Endodermal cell (in vitro differentiated cells): ENCODE measurements around the gene LY6G6D. TPM values are rescaled to one million over a fixed set of nuclear protein-coding genes. Genes with fewer than 3 reads are reported as not detected.

Experiments used
- DNase-seq: peaks from one replicate; pipeline ENCODE4 v3.0.0-alpha.2; 2017
- H3K27ac ChIP-seq: 2 replicates; pipeline ENCODE4 v1.5.1; 2013; ENCODE audit warnings: mild to moderate bottlenecking, low read depth, low read length, moderate library complexity
- H3K27me3 ChIP-seq: 2 replicates; pipeline ENCODE4 v1.6.1; 2013; ENCODE audit warnings: mild to moderate bottlenecking, low read length, moderate library complexity; ENCODE audit not compliant: insufficient read depth, control insufficient read depth, poor library complexity, severe bottlenecking
- H3K36me3 ChIP-seq: 2 replicates; pipeline ENCODE4 v1.7.0; 2013; ENCODE audit warnings: mild to moderate bottlenecking, low read length, moderate library complexity; ENCODE audit not compliant: control insufficient read depth, insufficient read depth
- H3K4me1 ChIP-seq: one replicate; pipeline ENCODE4 v1.7.0; 2013; ENCODE audit warnings: low read length; ENCODE audit not compliant: control insufficient read depth, insufficient read depth
- H3K4me3 ChIP-seq: 2 replicates; pipeline ENCODE4 v1.5.1; 2013; ENCODE audit warnings: mild to moderate bottlenecking, low read length, moderate library complexity
- H3K9ac ChIP-seq: 2 replicates; pipeline ENCODE4 v1.6.1; 2013; ENCODE audit warnings: mild to moderate bottlenecking, low read length, moderate library complexity; ENCODE audit not compliant: poor library complexity, severe bottlenecking; ENCODE audit errors: extremely low read depth
- H3K9me3 ChIP-seq: 2 replicates; pipeline ENCODE4 v1.6.1; 2013; ENCODE audit warnings: mild to moderate bottlenecking, low read length, moderate library complexity; ENCODE audit not compliant: control insufficient read depth
- H3K27ac Mint-ChIP-seq: 2 replicates; pipeline ENCODE4 v1.8.0; 2020; ENCODE audit warnings: mixed read lengths
- H3K27me3 Mint-ChIP-seq: 2 replicates; pipeline ENCODE4 v1.8.0; 2021; ENCODE audit warnings: mild to moderate bottlenecking, mixed read lengths; ENCODE audit not compliant: insufficient read depth
- H3K36me3 Mint-ChIP-seq: 2 replicates; pipeline ENCODE4 v1.8.0; 2020; ENCODE audit warnings: low read depth, mixed read lengths
- H3K4me1 Mint-ChIP-seq: 2 replicates; pipeline ENCODE4 v1.8.0; 2020; ENCODE audit warnings: mixed read lengths
- H3K4me3 Mint-ChIP-seq: 2 replicates; pipeline ENCODE4 v1.8.0; 2020; ENCODE audit warnings: mild to moderate bottlenecking, moderate library complexity, mixed read lengths
- H3K9me3 Mint-ChIP-seq: 2 replicates; pipeline ENCODE4 v1.8.0; 2020; ENCODE audit warnings: mild to moderate bottlenecking, mixed read lengths
- CTCF ChIP-seq: fragments of 200-600 bp; sonication (generic); conservative IDR thresholded peaks from 2 replicates; pipeline ENCODE4 v1.5.0; 2021; ENCODE audit warnings: antibody characterized with exemption, mild to moderate bottlenecking
- WGBS, 2 experiments: methylation state at CpG; one replicate each; pipeline versions ENCODE4 v1.1.5 to v1.1.7; 2013; ENCODE audit warnings: missing lambda C conversion rate in 2 of 2, mixed read lengths in 1 of 2; ENCODE audit not compliant: insufficient coverage in 1 of 2, insufficient read length in 1 of 2; 5-methylcytosine and 5-hydroxymethylcytosine counted together
- total RNA-seq, 2 donors: library from RNA; stranded (reverse); fragmentation: NEBNext Ultra II Directional in 1 of 2; extraction: Animal tissue kit (Norgen Biotek cat#: 25700) in 1 of 2; gene quantifications; 2 replicates in 1 of 2; 3 replicates in 1 of 2; pipeline ENCODE4 v1.2.1, GENCODE V29; 2021

LY6G6D gene
- total RNA-seq, 2 donors from 2014 or later, result not detected

- Histone ChIP-seq H3K4me3 (no peak overlapping the region), H3K9ac (no peak overlapping the region), H3K27ac (no peak overlapping the region), H3K27me3 (no peaks in the 10 kb centered on the region), H3K9me3 (no peaks in the 10 kb centered on the region), H3K4me1 (no peaks in the 10 kb centered on the region), H3K36me3 (no peaks in the 10 kb centered on the region)
- Mint-ChIP-seq H3K27ac (peak overlapping the region; percentile 67), H3K36me3 (peaks cover 23% of the 10 kb centered on the region), H3K4me3 (no peak overlapping the region), H3K9me3 (no peaks in the 10 kb centered on the region), H3K27me3 (no peaks in the 10 kb centered on the region), H3K4me1 (peaks cover 18% of the 10 kb centered on the region)
- DNase-seq, result no peak
- WGBS, 2 experiments, result 88 to 93% methylated on average over 2 to 4 of the region's 4 CpGs
- no peak for TF ChIP-seq CTCF
Measured at GRCh38 chr6:31764198-31764597, 49.0 kb downstream of the LY6G6D start.

- Histone ChIP-seq H3K36me3 (no peaks in the 10 kb centered on the region), H3K4me1 (no peaks in the 10 kb centered on the region), H3K9me3 (no peaks in the 10 kb centered on the region), H3K27me3 (no peaks in the 10 kb centered on the region), H3K4me3 (no peak overlapping the region), H3K27ac (no peak overlapping the region), H3K9ac (no peak overlapping the region)
- no peak for TF ChIP-seq CTCF
- no peak for DNase-seq
- Mint-ChIP-seq H3K4me1 (peaks cover 18% of the 10 kb centered on the region), H3K27me3 (no peaks in the 10 kb centered on the region), H3K9me3 (no peaks in the 10 kb centered on the region), H3K36me3 (peaks cover 19% of the 10 kb centered on the region), H3K4me3 (peak overlapping the region; percentile 51), H3K27ac (peak overlapping the region; percentile 41)
- 92 to 100% methylated on average over 3 to 9 of the region's 9 CpGs for WGBS, 2 experiments
Measured at GRCh38 chr6:31765559-31765909, 50.4 kb downstream of the LY6G6D start.

- H3K9ac ChIP-seq, result no peak overlapping the region
- H3K27me3 Mint-ChIP-seq, result no peaks in the 10 kb centered on the region
Measured at GRCh38 chr6:31765910-31766794, 51.0 kb downstream of the LY6G6D start.

More at GRCh38 chr6:31765910-31766794, 51.0 kb downstream of the LY6G6D start:
- Histone ChIP-seq H3K4me3 (no peak overlapping the region), H3K27me3 (no peaks in the 10 kb centered on the region), H3K27ac (no peak overlapping the region), H3K9me3 (no peaks in the 10 kb centered on the region), H3K4me1 (no peaks in the 10 kb centered on the region), H3K36me3 (no peaks in the 10 kb centered on the region)
- peaks cover 13% of the 10 kb centered on the region for H3K36me3 Mint-ChIP-seq
- H3K27ac Mint-ChIP-seq, result peak overlapping the region; percentile 41
- peak; percentile 82 for DNase-seq
- H3K4me3 Mint-ChIP-seq, result peak overlapping the region; percentile 51
- peak; percentile 33 for TF ChIP-seq CTCF
- WGBS, 2 experiments, result 67 to 76% methylated on average over 34 to 42 of the region's 42 CpGs
- peaks cover 18% of the 10 kb centered on the region for H3K4me1 Mint-ChIP-seq
- no peaks in the 10 kb centered on the region for H3K9me3 Mint-ChIP-seq
